IMR-90 (cell line): Measurements from ENCODE around the gene AMBRA1.

Experiments
- BHLHE40 ChIP-seq: fragments of 150-350 bp; IDR thresholded peaks from 2 replicates; pipeline ENCODE4 v1.6.1; 2016; ENCODE audit warnings: mild to moderate bottlenecking, low read depth, low read length
- CTCF ChIP-seq: conservative IDR thresholded peaks from 2 replicates; pipeline ENCODE4 v1.5.1; 2012; ENCODE audit warnings: mild to moderate bottlenecking, low read depth, low read length, improper control_type of control experiment
- FOS ChIP-seq: fragments of 150-350 bp; IDR thresholded peaks from 2 replicates; pipeline ENCODE4 v1.6.1; 2016; ENCODE audit warnings: low read depth, low read length
- MXI1 ChIP-seq: IDR thresholded peaks from 2 replicates; pipeline ENCODE4 v1.6.1; 2012; ENCODE audit warnings: low read depth, mild to moderate bottlenecking, low read length, moderate library complexity, borderline replicate concordance
- NFE2L2 ChIP-seq: fragments of 150-350 bp; IDR thresholded peaks from 2 replicates; pipeline ENCODE4 v1.6.1; 2016; ENCODE audit warnings: low read depth, mild to moderate bottlenecking, low read length
- POLR2A ChIP-seq: IDR thresholded peaks from 2 replicates; pipeline ENCODE4 v1.6.1; 2012; ENCODE audit warnings: mild to moderate bottlenecking, low read depth, low read length
- RAD21 ChIP-seq: IDR thresholded peaks from 2 replicates; pipeline ENCODE4 v1.6.1; 2012; ENCODE audit warnings: low read length, improper control_type of control experiment
- RFX5 ChIP-seq: IDR thresholded peaks from 2 replicates; pipeline ENCODE4 v1.8.0; 2012; ENCODE audit warnings: low read depth, mild to moderate bottlenecking, low read length, moderate library complexity
- TF ChIP-seq, protein P1 (sequence below): fragments of 150-350 bp; IDR thresholded peaks from 2 replicates; pipeline ENCODE4 v1.6.1; 2017; ENCODE audit warnings: mild to moderate bottlenecking, antibody characterized with exemption, low read length, low read depth

DNA sequence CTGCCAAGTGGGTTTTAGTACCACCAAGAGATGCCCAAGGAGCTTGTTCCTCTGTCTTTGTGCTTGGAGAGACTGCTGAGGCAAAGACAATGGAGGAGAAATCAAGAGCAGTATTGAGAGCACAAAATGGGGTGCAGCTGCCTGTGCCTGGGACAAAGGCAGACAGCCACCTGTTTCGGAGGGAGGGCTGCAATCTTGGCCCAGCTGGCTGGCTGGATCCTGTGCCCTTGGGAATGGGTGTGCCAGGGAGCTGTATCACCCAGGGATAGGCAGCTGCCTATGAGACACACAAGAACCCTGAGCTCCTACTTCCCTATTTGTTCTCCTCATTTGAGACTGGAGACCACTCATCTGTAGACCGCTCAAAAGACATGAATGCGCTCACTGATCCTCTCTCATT is 178.9 kb downstream of the AMBRA1 start:
- TF ChIP-seq CTCF (no peak), RAD21 (no peak), POLR2A (no peak), RFX5 (no peak), MXI1 (no peak), NFE2L2 (no peak), FOS (no peak), BHLHE40 (no peak)
- TF ChIP-seq, protein P1, sequence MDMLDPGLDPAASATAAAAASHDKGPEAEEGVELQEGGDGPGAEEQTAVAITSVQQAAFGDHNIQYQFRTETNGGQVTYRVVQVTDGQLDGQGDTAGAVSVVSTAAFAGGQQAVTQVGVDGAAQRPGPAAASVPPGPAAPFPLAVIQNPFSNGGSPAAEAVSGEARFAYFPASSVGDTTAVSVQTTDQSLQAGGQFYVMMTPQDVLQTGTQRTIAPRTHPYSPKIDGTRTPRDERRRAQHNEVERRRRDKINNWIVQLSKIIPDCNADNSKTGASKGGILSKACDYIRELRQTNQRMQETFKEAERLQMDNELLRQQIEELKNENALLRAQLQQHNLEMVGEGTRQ = no peak
